Midbrain (tissue), 1 donor: ENCODE measurements around the gene SSRP1.
A peak's percentile ranks its signal among the peaks of the same experiment; 100 is the strongest.
"Not testable (repeated sequence)": the region's sequence is repeated elsewhere in the genome, so short reads cannot be mapped to it uniquely, and the experiment has no call there.

ENCODE experiments used
- DNase-seq: peaks from one replicate; lab custom pipeline; 2025; lab: John Stamatoyannopoulos, UW

SSRP1 gene

GRCh38 chr11:57299150-57299737 lies 36.4 kb downstream of the SSRP1 start:
- DNase-seq, result no peak

- no peak for DNase-seq
Measured at GRCh38 chr11:57297221-57297620, 38.5 kb downstream of the SSRP1 start.

GRCh38 chr11:57296205-57296604 lies 39.5 kb downstream of the SSRP1 start:
- not testable (repeated sequence) for DNase-seq

GRCh38 chr11:57294225-57295131 lies 41.2 kb downstream of the SSRP1 start:
- DNase-seq, result no peak

GRCh38 chr11:57290288-57290687 lies 45.4 kb downstream of the SSRP1 start:
- no peak for DNase-seq

GRCh38 chr11:57288771-57289579 lies 46.7 kb downstream of the SSRP1 start:
- DNase-seq, result no peak

- DNase-seq, result no peak
Measured at GRCh38 chr11:57287884-57288283, 47.8 kb downstream of the SSRP1 start.

GRCh38 chr11:57283231-57283990 lies 52.3 kb downstream of the SSRP1 start:
- DNase-seq, result no peak

GRCh38 chr11:57281546-57281945 lies 54.1 kb downstream of the SSRP1 start:
- not testable (repeated sequence) for DNase-seq

GRCh38 chr11:57279116-57279515 lies 56.6 kb downstream of the SSRP1 start:
- no peak for DNase-seq

GRCh38 chr11:57278721-57279095 lies 57.0 kb downstream of the SSRP1 start:
- no peak for DNase-seq

GRCh38 chr11:57277845-57278720 lies 57.6 kb downstream of the SSRP1 start:
- peak; percentile 65 for DNase-seq

- no peak for DNase-seq
Measured at GRCh38 chr11:57276971-57277675, 58.6 kb downstream of the SSRP1 start.

GRCh38 chr11:57276169-57276970 lies 59.3 kb downstream of the SSRP1 start:
- no peak for DNase-seq
